ENCODE measurements around the gene GAMT.

The GAMT gene

DNA sequence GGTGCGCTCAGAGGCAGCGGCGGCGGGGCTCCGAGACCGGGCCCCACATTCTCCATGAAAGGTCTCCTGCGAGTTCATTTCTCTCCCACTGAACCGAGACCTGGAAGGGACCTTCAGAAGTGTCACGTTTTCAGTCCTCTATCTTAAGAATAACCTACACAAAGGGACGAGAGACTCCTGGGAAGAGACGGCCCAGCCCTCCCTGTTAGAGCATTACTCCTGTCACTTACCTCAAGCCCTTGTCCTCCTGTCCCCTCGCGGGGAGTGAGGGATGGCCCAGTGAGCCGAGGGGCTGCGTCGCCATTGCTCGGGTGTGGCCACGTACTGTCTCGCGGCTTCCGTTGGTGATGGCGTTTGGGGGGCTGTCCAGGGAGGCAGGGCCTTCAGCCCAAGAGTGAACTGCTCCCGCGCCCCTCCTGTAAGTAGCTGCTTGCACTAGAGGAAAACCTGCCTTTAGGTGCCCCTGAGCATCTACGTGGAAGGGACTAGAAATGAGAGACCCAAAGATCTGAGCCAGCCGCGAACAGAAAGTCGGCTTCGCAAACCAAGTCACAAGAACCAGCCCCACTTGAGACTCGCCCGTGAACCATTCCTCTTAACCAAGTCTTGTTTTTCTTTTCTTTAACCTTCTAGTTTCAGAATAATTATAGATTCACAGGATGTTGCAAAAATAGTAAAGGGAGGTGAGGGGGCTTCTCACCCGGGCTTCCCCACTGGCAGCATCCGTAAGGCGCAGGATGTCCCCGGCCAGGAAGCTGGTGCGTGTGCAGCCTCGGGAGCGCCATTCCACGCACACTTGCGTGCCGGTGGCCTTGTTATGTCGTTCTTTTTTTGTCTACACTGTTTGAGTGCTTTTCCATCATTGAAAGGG is 38.7 kb downstream of the GAMT start:
- no peak for DNase-seq

DNA sequence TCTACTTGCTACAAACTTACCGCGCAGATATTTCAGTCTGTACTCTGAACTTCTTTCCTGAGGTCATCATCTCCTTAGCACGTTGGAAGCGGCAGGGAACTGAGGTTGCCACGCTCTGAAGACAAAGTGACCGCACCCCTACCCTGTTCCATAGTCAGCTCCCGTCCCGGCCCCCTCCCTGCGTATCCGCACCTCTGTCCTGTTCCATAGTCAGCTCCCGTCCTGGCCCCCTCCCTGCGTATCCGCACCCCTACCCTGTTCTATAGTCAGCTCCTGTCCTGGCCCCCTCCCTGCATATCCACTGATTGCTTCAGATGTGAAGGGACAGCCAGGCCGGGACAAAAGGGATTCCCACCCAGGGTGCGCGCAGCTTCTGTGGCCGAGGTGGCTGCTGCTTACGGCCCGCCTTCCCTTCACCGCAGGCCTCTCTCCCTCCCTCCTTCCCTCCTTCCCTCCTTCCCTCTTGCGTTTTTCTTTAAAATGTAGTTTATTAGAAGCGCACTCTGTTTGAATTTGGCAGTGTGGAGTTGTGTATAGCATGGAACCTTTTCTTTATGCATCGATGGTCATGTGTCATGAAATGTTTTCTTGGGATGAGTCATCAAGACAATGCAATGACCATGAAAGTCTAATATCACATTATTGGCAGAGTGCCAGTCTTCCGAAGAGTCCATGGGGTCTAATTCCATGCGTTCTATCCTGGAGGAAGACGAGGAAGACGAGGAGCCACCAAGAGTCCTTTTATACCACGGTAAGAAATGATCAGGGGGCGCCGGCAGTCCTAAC is 39.5 kb downstream of the GAMT start:
- no peak for DNase-seq

DNA sequence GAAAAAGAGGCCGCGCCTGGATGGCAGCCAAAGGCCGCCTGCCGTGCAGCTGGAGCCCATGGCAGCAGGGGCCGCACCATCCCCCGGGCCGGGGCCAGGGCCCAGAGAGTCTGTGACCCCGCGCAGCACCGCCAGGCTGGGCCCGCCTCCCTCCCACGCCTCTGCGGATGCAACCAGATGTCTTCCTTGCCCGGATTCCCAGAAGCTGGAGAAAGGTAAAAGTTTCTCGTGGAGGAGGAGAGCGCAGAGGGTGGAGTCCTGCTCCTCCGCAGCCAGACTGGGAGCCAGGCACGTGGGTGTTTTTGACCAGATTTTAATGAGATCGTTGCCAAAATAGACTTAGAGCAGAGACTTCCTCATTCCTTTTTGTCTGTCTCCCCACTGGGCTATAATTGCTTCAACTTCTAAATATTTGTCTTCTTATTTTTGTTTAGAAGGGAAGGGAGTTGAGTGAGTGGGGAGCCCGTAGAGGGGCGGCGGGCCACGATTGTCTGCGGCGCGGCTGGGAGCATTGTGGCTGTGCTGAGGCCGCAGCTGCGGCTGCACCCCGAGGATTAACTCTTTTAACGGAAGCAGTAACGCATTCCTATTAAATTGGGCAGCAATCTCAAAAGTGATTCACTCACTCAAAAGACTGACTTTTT is 40.4 kb downstream of the GAMT start:
- DNase-seq = peak; percentile 52

DNA sequence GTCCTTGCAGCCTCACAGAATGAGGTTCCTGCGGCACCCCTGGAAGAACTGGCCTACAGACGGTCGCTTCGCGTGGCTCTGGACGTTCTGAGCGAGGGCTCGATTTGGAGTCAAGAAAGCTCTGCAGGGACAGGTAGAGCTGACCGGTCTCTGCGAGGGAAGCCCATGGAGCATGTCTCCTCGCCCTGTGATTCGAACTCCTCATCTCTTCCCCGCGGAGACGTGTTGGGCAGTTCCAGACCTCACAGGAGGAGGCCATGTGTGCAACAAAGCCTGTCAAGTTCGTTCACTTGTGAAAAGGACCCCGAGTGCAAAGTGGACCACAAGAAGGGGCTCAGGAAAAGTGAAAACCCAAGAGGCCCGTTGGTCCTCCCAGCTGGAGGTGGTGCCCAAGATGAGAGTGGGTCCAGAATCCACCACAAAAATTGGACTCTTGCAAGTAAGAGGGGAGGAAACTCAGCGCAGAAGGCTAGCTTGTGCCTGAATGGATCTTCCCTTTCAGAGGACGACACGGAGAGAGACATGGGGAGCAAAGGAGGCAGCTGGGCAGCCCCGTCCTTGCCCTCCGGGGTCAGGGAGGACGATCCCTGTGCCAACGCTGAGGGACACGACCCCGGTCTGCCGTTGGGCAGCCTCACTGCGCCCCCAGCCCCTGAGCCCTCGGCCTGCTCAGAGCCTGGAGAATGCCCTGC is 41.1 kb downstream of the GAMT start:
- no peak for DNase-seq

- no peak for DNase-seq
Observed at GRCh38 chr19:1357531-1358109, 43.7 kb downstream of the GAMT start.

- DNase-seq = no peak
Observed at GRCh38 chr19:1356508-1356865, 44.9 kb downstream of the GAMT start.

DNA sequence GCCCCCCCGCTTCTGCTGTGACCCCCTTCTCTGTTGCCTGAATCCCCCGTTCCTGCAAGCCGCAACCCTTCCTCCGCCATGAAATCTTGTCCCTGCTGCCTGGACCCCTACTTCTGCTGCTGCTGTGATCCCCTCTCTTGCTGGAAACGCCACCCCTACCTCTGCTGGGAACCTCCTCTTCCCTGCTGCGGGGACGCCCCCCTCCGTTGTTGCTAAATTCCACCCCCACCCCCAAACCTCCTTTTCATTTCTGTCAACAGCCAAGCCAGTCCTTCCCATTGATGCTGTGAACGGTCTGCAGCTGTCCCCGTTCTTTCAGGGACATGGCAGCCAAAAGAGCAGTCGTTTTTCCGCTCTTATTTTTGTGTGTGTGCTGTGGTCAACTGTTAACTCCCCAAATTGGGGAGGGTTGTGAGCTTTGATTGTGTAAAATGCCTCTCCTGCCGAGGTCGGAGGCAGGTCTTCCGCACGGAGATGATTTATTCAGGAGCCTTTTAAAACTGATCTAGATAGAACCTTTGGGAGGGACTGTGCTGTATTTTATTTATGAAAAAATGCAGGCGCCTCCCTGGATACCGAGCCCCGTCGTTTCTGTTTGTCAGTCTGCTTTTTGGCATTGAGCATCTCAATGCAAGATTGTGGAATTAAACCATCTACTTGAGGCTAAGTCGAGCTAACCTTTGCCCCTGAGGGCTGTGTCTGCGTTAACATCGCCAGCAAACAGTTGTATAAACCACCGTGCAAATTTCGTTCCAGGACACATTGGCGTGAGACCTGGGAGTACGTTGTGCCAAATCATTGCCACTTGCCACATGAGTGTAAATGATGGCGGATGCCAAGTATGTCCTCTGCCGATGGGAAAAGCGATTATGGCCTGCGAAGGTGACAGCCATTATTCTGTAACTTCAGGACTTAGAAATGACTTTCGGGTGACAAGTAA is 45.5 kb downstream of the GAMT start:
- DNase-seq = no peak

GRCh38 chr19:1354970-1355567 is 46.3 kb downstream of the GAMT start:
- DNase-seq = peak; percentile 56

- DNase-seq = no peak
Observed at GRCh38 chr19:1353144-1353543, 48.2 kb downstream of the GAMT start.

- DNase-seq = no peak
Observed at GRCh38 chr19:1351381-1351851, 49.9 kb downstream of the GAMT start.

- DNase-seq = no peak
Observed at GRCh38 chr19:1350867-1351266, 50.5 kb downstream of the GAMT start.

DNA sequence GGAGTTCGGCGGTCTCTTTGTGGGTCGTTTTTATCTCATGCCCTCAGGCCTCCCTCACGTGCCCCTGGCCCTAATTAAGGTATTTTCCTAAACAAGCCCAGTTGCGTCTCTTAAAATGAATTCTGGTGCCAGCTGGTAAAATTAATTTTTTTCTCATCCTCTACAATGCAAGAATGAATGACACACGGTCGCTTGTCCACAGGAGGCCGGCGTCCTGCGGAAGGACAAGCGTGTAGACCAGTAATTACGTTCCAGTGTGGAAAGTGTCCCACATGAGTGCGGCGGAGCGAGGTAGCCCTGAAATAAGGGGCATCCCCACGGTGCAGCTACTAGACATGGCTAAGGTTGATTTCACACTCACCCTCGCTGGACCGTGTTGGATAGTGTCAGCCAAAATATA is 52.1 kb downstream of the GAMT start:
- DNase-seq = no peak

Measured in NCI-H82 (cell line).